Measurements from ENCODE around the gene MEX3A.

MEX3A gene

DNA sequence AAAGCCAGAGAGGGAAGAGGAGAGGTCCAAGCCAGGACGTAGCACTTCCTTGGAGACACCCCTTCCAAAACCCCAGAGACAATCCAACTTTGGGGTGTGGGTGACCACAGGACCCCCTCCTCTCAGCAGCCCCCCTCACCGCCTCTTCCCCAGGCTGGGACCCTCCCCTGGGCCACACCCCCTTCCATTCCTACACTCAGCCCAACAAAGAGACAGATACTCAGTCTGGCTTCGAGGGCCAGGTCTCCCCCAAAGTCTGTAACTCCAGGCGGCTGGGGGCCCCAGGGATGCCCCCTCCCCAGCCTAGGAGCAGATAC, 1.4 kb downstream of the MEX3A start:
- TF ChIP-seq, protein P1, sequence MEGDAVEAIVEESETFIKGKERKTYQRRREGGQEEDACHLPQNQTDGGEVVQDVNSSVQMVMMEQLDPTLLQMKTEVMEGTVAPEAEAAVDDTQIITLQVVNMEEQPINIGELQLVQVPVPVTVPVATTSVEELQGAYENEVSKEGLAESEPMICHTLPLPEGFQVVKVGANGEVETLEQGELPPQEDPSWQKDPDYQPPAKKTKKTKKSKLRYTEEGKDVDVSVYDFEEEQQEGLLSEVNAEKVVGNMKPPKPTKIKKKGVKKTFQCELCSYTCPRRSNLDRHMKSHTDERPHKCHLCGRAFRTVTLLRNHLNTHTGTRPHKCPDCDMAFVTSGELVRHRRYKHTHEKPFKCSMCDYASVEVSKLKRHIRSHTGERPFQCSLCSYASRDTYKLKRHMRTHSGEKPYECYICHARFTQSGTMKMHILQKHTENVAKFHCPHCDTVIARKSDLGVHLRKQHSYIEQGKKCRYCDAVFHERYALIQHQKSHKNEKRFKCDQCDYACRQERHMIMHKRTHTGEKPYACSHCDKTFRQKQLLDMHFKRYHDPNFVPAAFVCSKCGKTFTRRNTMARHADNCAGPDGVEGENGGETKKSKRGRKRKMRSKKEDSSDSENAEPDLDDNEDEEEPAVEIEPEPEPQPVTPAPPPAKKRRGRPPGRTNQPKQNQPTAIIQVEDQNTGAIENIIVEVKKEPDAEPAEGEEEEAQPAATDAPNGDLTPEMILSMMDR (IDR thresholded peaks at IDR 0.05; ENCODE audit: insufficient read depth, missing control alignments), result no peak
- DNase-seq (ENCODE audit: insufficient read length, low spot score), result no peak
- FAIRE-seq, result no peak

GRCh38 chr1:156080241-156080862, 1.9 kb downstream of the MEX3A start:
- DNase-seq (ENCODE audit: insufficient read length, low spot score) (no peak), FAIRE-seq (no peak)
- TF ChIP-seq, protein P1 (IDR thresholded peaks at IDR 0.05; ENCODE audit: insufficient read depth, missing control alignments), result no peak

DNA sequence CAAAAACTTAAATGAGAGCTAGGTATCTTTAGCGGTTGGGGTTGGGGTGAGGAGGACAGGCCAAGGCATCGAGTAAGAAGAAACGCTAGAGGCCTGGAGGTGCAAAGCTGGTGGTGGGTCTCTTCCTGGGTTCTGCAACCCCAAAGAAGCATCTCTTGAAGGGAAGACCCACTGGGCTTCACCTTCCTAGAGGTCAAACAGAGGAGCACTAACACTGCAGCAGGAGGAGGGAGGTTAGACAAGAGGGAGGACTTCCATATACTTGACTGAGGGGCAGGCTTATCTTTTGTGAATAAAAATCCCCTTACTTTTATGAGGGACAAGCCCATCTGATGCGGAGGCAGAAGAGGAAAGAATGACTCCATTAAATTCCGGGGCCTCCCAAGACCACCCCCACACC, 2.5 kb downstream of the MEX3A start:
- DNase-seq (ENCODE audit: insufficient read length, low spot score) (no peak), FAIRE-seq (no peak)
- TF ChIP-seq, protein P1 (IDR thresholded peaks at IDR 0.05; ENCODE audit: insufficient read depth, missing control alignments), result no peak

- TF ChIP-seq, protein P1 (IDR thresholded peaks at IDR 0.05; ENCODE audit: insufficient read depth, missing control alignments), result no peak
- FAIRE-seq, result no peak
- no peak for DNase-seq (ENCODE audit: insufficient read length, low spot score)
Measured at GRCh38 chr1:156078728-156079127, 3.5 kb downstream of the MEX3A start.

GRCh38 chr1:156077430-156077760, 4.9 kb downstream of the MEX3A start:
- FAIRE-seq, result no peak
- TF ChIP-seq, protein P1 (IDR thresholded peaks at IDR 0.05; ENCODE audit: insufficient read depth, missing control alignments), result no peak

GRCh38 chr1:156076609-156077429, 5.4 kb downstream of the MEX3A start:
- DNase-seq (ENCODE audit: insufficient read length, low spot score), result no peak
- FAIRE-seq, result no peak
- TF ChIP-seq, protein P1 (IDR thresholded peaks at IDR 0.05; ENCODE audit: insufficient read depth, missing control alignments), result no peak

More at GRCh38 chr1:156077430-156077760, 4.9 kb downstream of the MEX3A start:
- no peak for DNase-seq (ENCODE audit: insufficient read length, low spot score)

DNA sequence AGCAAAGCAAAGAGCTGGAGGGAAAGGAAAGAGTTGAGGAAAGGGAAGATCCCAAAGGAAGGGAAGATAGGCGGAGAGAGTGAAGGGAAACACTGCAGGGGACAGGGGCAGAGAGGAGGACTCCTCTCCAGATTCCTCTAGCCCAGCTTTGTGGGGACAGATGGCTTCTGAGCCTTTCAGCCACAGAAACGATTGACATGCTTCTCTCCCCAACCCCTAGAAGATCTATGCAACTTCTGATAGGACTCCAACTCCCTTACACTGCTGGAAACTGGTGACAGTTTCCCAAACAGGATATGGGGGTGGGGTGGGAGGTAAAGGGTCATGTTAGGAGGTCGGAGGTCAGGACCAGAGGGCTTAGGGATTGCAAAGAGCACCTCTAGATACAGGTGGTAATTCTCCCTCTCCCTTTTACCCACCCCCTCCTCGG, 6.5 kb downstream of the MEX3A start:
- DNase-seq (ENCODE audit: insufficient read length, low spot score), result no peak
- TF ChIP-seq, protein P1 (IDR thresholded peaks at IDR 0.05; ENCODE audit: insufficient read depth, missing control alignments), result no peak
- no peak for FAIRE-seq
